ENCODE data around the gene ZSWIM6. TPM values are rescaled to one million over a fixed set of nuclear protein-coding genes. Genes with fewer than 3 reads are reported as not detected.

The ZSWIM6 gene
- polyA plus RNA-seq, 3 donors: 1.7 to 33.5 (median 2.7) TPM

DNA sequence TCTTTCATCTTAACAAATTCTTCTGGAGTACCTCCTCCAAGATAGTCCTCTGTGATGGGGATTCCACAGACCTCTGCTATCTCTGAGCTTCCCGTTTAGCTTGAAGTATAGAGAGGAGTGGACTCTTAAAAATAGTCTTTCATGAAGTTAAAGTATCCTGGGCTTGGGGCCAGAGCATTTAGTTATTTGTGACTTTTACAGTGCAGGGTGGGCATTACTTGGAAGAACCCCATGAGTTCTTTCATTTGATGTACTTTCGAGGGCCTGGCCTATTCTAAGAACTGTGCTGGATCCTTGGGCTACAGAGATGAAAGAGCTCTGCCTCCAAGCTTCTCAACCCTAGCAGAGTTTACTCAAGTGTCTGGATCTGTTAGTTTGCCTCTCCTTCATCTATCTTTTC lies 131.5 kb downstream of the ZSWIM6 start:
- H3K36me3 ChIP-seq (replicated peaks in 1 of 2; ENCODE audit: control insufficient read depth in 1 of 2, insufficient read depth in 2 of 2, low read length in 2 of 2): no peaks in the 10 kb centered on the region
- TF ChIP-seq, protein P1, sequence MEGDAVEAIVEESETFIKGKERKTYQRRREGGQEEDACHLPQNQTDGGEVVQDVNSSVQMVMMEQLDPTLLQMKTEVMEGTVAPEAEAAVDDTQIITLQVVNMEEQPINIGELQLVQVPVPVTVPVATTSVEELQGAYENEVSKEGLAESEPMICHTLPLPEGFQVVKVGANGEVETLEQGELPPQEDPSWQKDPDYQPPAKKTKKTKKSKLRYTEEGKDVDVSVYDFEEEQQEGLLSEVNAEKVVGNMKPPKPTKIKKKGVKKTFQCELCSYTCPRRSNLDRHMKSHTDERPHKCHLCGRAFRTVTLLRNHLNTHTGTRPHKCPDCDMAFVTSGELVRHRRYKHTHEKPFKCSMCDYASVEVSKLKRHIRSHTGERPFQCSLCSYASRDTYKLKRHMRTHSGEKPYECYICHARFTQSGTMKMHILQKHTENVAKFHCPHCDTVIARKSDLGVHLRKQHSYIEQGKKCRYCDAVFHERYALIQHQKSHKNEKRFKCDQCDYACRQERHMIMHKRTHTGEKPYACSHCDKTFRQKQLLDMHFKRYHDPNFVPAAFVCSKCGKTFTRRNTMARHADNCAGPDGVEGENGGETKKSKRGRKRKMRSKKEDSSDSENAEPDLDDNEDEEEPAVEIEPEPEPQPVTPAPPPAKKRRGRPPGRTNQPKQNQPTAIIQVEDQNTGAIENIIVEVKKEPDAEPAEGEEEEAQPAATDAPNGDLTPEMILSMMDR (IDR thresholded peaks at IDR 0.05): no peak
- no peak overlapping the region for H3K9ac ChIP-seq (ENCODE audit: insufficient read depth, low read length, poor library complexity, severe bottlenecking)
- no peak overlapping the region for H2AFZ ChIP-seq (ENCODE audit: insufficient read depth, low read depth, low read length, poor library complexity, severe bottlenecking)
- H3K9me3 ChIP-seq (replicated peaks in 1 of 2; ENCODE audit: control insufficient read depth in 1 of 2, insufficient read depth in 1 of 2, low read length in 2 of 2): no peaks in the 10 kb centered on the region
- peaks cover 100% of the 10 kb centered on the region for H4K20me1 ChIP-seq (ENCODE audit: insufficient read depth, low read length)
- no peak for DNase-seq
- Mint-ChIP-seq H3K9me3 (no peaks in the 10 kb centered on the region), H3K36me3 (peaks cover 0 to 4% of the 10 kb centered on the region in 2 donors), H3K27ac (peak overlapping the region in 2 of 7 donors; percentile 35 to 72), H3K27me3 (ENCODE audit: low read depth in 3 of 3) (no peaks in the 10 kb centered on the region), H3K4me3 (no peak overlapping the region), H3K4me1 (peaks cover 25% of the 10 kb centered on the region)
- no peak overlapping the region for H3K4me3 ChIP-seq (replicated peaks in 1 of 3; ENCODE audit: low read depth in 2 of 3, low read length in 3 of 3)
- H3K27me3 ChIP-seq (ENCODE audit: control insufficient read depth in 2 of 2, insufficient read depth in 2 of 2, low read length in 2 of 2): no peaks in the 10 kb centered on the region
- no peak overlapping the region for H3K27ac ChIP-seq (ENCODE audit: low read depth in 1 of 2, low read length in 2 of 2)
- no peak overlapping the region for H3K4me2 ChIP-seq (replicated peaks; ENCODE audit: extremely low read depth, low read length, poor library complexity, severe bottlenecking)
- no CpG with 5 or more reads among the region's 2 CpGs for WGBS (ENCODE audit: insufficient coverage)
- peaks cover 96% of the 10 kb centered on the region for H3K79me2 ChIP-seq (ENCODE audit: insufficient read depth, low read length)
- no peaks in the 10 kb centered on the region for H3K4me1 ChIP-seq (ENCODE audit: control insufficient read depth in 1 of 2, insufficient read depth in 2 of 2, low read length in 2 of 2)
- intact Hi-C loops (cut with micrococcal nuclease): no loop called here

- intact Hi-C loops (cut with micrococcal nuclease): no loop called here
These were observed 132.5 kb downstream of the ZSWIM6 start for GRCh38 chr5:61464512-61464911.

More at GRCh38 chr5:61464512-61464911, 132.5 kb downstream of the ZSWIM6 start:
- Mint-ChIP-seq H3K36me3 (no peaks in the 10 kb centered on the region), H3K9me3 (peaks cover 0 to under 1% (median 0%) of the 10 kb centered on the region in 7 donors), H3K4me3 (no peak overlapping the region), H3K27me3 (ENCODE audit: low read depth in 3 of 3) (no peaks in the 10 kb centered on the region), H3K4me1 (peaks cover 25% of the 10 kb centered on the region), H3K27ac (peak overlapping the region in 6 of 7 donors; percentile 1 to 84 (median 24))
- peaks cover 100% of the 10 kb centered on the region for H4K20me1 ChIP-seq (ENCODE audit: insufficient read depth, low read length)
- H3K27me3 ChIP-seq (ENCODE audit: control insufficient read depth in 2 of 2, insufficient read depth in 2 of 2, low read length in 2 of 2): no peaks in the 10 kb centered on the region
- H3K9me3 ChIP-seq (replicated peaks in 1 of 2; ENCODE audit: control insufficient read depth in 1 of 2, insufficient read depth in 1 of 2, low read length in 2 of 2): peaks cover 0 to under 1% of the 10 kb centered on the region in 2 donors
- no CpG with 5 or more reads among the region's 4 CpGs for WGBS (ENCODE audit: insufficient coverage)
- H3K4me2 ChIP-seq (replicated peaks; ENCODE audit: extremely low read depth, low read length, poor library complexity, severe bottlenecking): no peak overlapping the region
- H3K9ac ChIP-seq (ENCODE audit: insufficient read depth, low read length, poor library complexity, severe bottlenecking): no peak overlapping the region
- no peaks in the 10 kb centered on the region for H3K4me1 ChIP-seq (ENCODE audit: control insufficient read depth in 1 of 2, insufficient read depth in 2 of 2, low read length in 2 of 2)
- H2AFZ ChIP-seq (ENCODE audit: insufficient read depth, low read depth, low read length, poor library complexity, severe bottlenecking): no peak overlapping the region
- H3K36me3 ChIP-seq (replicated peaks in 1 of 2; ENCODE audit: control insufficient read depth in 1 of 2, insufficient read depth in 2 of 2, low read length in 2 of 2): no peaks in the 10 kb centered on the region
- no peak for DNase-seq
- no peak overlapping the region for H3K4me3 ChIP-seq (replicated peaks in 1 of 3; ENCODE audit: low read depth in 2 of 3, low read length in 3 of 3)
- TF ChIP-seq, protein P1 (IDR thresholded peaks at IDR 0.05): no peak
- no peak overlapping the region for H3K27ac ChIP-seq (ENCODE audit: low read depth in 1 of 2, low read length in 2 of 2)
- peaks cover 96% of the 10 kb centered on the region for H3K79me2 ChIP-seq (ENCODE audit: insufficient read depth, low read length)
